ENCODE results near the gene TCF12. TPM values are rescaled to one million over a fixed set of nuclear protein-coding genes. Genes with fewer than 3 reads are reported as not detected.

TCF12 gene
- total RNA-seq, 1 donor from 2014 or later, result 112 TPM

DNA sequence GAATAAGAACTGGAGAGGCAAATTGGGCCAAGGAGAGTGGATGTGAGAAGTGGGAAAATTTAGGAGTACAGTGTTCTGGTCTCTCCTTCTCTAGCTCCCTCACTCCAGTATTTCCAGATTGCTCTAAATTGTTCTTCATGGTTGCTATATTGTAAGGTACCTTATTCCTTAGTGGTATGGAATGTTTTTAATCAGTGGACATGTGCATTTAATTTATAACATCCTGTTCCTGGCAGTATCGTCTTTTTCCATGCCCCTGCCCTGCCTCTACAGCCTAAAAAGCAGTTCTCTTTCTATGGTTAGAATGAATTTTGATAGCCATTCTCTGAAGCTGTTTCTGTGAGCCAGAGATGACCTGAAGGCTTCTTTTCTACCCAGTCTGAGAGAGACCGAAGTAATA is 180.5 kb downstream of the TCF12 start:
- no peak overlapping the region for H2AFZ ChIP-seq (ENCODE audit: low read depth, low read length)
- no peak overlapping the region for H3K27ac ChIP-seq (ENCODE audit: low read depth, low read length)
- H3K9me3 Mint-ChIP-seq (ENCODE audit: unreplicated experiment), result no peaks in the 10 kb centered on the region
- no peak for DNase-seq (ENCODE audit: low read depth)
- H3K4me3 Mint-ChIP-seq (ENCODE audit: unreplicated experiment), result no peak overlapping the region
- no peak for FAIRE-seq
- no peak overlapping the region for H3K9ac ChIP-seq (ENCODE audit: low read length)
- TF ChIP-seq EZH2 (IDR thresholded peaks at IDR 0.05; ENCODE audit: insufficient read depth, low read length), result no peak
- TF ChIP-seq, protein P1, sequence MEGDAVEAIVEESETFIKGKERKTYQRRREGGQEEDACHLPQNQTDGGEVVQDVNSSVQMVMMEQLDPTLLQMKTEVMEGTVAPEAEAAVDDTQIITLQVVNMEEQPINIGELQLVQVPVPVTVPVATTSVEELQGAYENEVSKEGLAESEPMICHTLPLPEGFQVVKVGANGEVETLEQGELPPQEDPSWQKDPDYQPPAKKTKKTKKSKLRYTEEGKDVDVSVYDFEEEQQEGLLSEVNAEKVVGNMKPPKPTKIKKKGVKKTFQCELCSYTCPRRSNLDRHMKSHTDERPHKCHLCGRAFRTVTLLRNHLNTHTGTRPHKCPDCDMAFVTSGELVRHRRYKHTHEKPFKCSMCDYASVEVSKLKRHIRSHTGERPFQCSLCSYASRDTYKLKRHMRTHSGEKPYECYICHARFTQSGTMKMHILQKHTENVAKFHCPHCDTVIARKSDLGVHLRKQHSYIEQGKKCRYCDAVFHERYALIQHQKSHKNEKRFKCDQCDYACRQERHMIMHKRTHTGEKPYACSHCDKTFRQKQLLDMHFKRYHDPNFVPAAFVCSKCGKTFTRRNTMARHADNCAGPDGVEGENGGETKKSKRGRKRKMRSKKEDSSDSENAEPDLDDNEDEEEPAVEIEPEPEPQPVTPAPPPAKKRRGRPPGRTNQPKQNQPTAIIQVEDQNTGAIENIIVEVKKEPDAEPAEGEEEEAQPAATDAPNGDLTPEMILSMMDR (IDR thresholded peaks at IDR 0.05; ENCODE audit: insufficient read depth, low read depth, low read length), result no peak
- no peak overlapping the region for H3K4me3 ChIP-seq (ENCODE audit: insufficient read depth, low read depth, low read length)
- no peaks in the 10 kb centered on the region for H3K27me3 Mint-ChIP-seq (ENCODE audit: low read depth, unreplicated experiment)
- H3K4me2 ChIP-seq (ENCODE audit: low read length), result no peak overlapping the region
- no peaks in the 10 kb centered on the region for H3K36me3 ChIP-seq (ENCODE audit: insufficient read depth, low read length)
- peaks cover 13% of the 10 kb centered on the region for H4K20me1 ChIP-seq (ENCODE audit: insufficient read depth, low read length)
- peaks cover 26% of the 10 kb centered on the region for H3K79me2 ChIP-seq (ENCODE audit: insufficient read depth, low read length)
- H3K36me3 Mint-ChIP-seq (ENCODE audit: low read depth, unreplicated experiment), result peaks cover 6% of the 10 kb centered on the region
- no peak overlapping the region for H3K27ac Mint-ChIP-seq (ENCODE audit: unreplicated experiment)
- H3K4me1 Mint-ChIP-seq (ENCODE audit: low read depth, unreplicated experiment), result peaks cover 3% of the 10 kb centered on the region
- H3K27me3 ChIP-seq (ENCODE audit: insufficient read depth, low read length), result no peaks in the 10 kb centered on the region
- no peaks in the 10 kb centered on the region for H3K9me3 ChIP-seq (ENCODE audit: insufficient read depth, low read depth, low read length)
- no peaks in the 10 kb centered on the region for H3K4me1 ChIP-seq (ENCODE audit: insufficient read depth, low read length)

DNA sequence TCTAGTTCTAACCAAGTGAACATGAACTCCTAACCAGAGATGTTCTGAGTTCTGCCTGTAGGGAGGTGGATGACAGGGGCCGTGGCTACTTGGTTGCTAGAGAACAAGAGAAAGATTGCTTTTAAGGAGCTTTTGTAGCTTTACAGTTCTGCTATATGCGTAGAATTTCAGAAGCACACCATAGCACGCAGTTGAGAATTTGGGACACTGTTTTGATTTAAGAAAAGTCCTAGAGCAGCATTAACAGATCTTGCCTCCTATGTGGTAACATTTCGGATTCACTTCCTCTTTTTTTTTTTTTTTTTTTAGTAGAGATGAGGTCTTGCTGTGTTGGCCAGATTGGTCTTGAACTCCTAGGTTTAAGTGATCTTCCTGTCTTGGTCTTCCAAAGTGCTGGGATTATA is 181.7 kb downstream of the TCF12 start:
- FAIRE-seq (no peak), DNase-seq (ENCODE audit: low read depth) (no peak)
- Histone ChIP-seq H3K36me3 (ENCODE audit: insufficient read depth, low read length) (no peaks in the 10 kb centered on the region), H3K9ac (ENCODE audit: low read length) (no peak overlapping the region), H3K4me2 (ENCODE audit: low read length) (no peak overlapping the region), H4K20me1 (ENCODE audit: insufficient read depth, low read length) (peaks cover 16% of the 10 kb centered on the region), H2AFZ (ENCODE audit: low read depth, low read length) (no peak overlapping the region), H3K27me3 (ENCODE audit: insufficient read depth, low read length) (no peaks in the 10 kb centered on the region), H3K9me3 (ENCODE audit: insufficient read depth, low read depth, low read length) (no peaks in the 10 kb centered on the region), H3K27ac (ENCODE audit: low read depth, low read length) (no peak overlapping the region), H3K79me2 (ENCODE audit: insufficient read depth, low read length) (peaks cover 29% of the 10 kb centered on the region), H3K4me1 (ENCODE audit: insufficient read depth, low read length) (no peaks in the 10 kb centered on the region), H3K4me3 (ENCODE audit: insufficient read depth, low read depth, low read length) (no peak overlapping the region)
- H3K27me3 Mint-ChIP-seq (ENCODE audit: low read depth, unreplicated experiment), result no peaks in the 10 kb centered on the region
- no peak overlapping the region for H3K4me3 Mint-ChIP-seq (ENCODE audit: unreplicated experiment)
- peaks cover 3% of the 10 kb centered on the region for H3K4me1 Mint-ChIP-seq (ENCODE audit: low read depth, unreplicated experiment)
- TF ChIP-seq, protein P1 (IDR thresholded peaks at IDR 0.05; ENCODE audit: insufficient read depth, low read depth, low read length), result no peak
- no peak overlapping the region for H3K27ac Mint-ChIP-seq (ENCODE audit: unreplicated experiment)
- peaks cover 6% of the 10 kb centered on the region for H3K36me3 Mint-ChIP-seq (ENCODE audit: low read depth, unreplicated experiment)
- no peaks in the 10 kb centered on the region for H3K9me3 Mint-ChIP-seq (ENCODE audit: unreplicated experiment)

DNA sequence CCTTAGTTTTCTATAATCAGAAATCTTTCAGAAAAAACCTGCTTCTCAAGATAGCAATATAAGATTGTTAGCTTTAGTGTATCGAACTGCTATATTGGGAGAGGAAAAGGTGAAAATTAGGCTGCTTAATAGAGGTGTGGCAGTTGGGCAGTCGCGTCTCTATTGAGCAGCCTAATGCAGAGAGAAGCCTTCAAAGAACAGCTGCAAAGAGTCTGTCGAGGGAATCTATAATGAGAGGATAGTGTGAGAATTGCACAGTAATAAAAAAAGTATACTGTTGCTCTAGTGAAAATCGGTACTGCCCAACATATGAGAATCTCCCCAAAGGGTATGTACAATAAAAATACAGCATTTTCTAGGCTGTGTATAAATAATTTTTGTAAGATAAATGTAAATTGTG is 184.4 kb downstream of the TCF12 start:
- no peak overlapping the region for H3K27ac Mint-ChIP-seq (ENCODE audit: unreplicated experiment)
- no peak overlapping the region for H3K27ac ChIP-seq (ENCODE audit: low read depth, low read length)
- peaks cover 10% of the 10 kb centered on the region for H3K36me3 Mint-ChIP-seq (ENCODE audit: low read depth, unreplicated experiment)
- H3K4me3 ChIP-seq (ENCODE audit: insufficient read depth, low read depth, low read length), result no peak overlapping the region
- no peaks in the 10 kb centered on the region for H3K27me3 ChIP-seq (ENCODE audit: insufficient read depth, low read length)
- no peak overlapping the region for H3K4me3 Mint-ChIP-seq (ENCODE audit: unreplicated experiment)
- H3K27me3 Mint-ChIP-seq (ENCODE audit: low read depth, unreplicated experiment), result no peaks in the 10 kb centered on the region
- no peak overlapping the region for H2AFZ ChIP-seq (ENCODE audit: low read depth, low read length)
- peaks cover 16% of the 10 kb centered on the region for H4K20me1 ChIP-seq (ENCODE audit: insufficient read depth, low read length)
- H3K36me3 ChIP-seq (ENCODE audit: insufficient read depth, low read length), result no peaks in the 10 kb centered on the region
- peaks cover 35% of the 10 kb centered on the region for H3K79me2 ChIP-seq (ENCODE audit: insufficient read depth, low read length)
- H3K4me1 Mint-ChIP-seq (ENCODE audit: low read depth, unreplicated experiment), result peaks cover 3% of the 10 kb centered on the region
- no peaks in the 10 kb centered on the region for H3K9me3 Mint-ChIP-seq (ENCODE audit: unreplicated experiment)
- H3K9ac ChIP-seq (ENCODE audit: low read length), result no peak overlapping the region
- no peak for DNase-seq (ENCODE audit: low read depth)
- no peaks in the 10 kb centered on the region for H3K4me1 ChIP-seq (ENCODE audit: insufficient read depth, low read length)
- H3K9me3 ChIP-seq (ENCODE audit: insufficient read depth, low read depth, low read length), result no peaks in the 10 kb centered on the region
- no peak for TF ChIP-seq EZH2 (IDR thresholded peaks at IDR 0.05; ENCODE audit: insufficient read depth, low read length)
- TF ChIP-seq, protein P1 (IDR thresholded peaks at IDR 0.05; ENCODE audit: insufficient read depth, low read depth, low read length), result no peak
- no peak for FAIRE-seq
- H3K4me2 ChIP-seq (ENCODE audit: low read length), result no peak overlapping the region
